ENCODE data around the gene PRELID3B. TPM values are rescaled to one million over a fixed set of nuclear protein-coding genes. Genes with fewer than 3 reads are reported as not detected.
A peak's percentile ranks its signal among the peaks of the same experiment; 100 is the strongest.

Gene PRELID3B
- total RNA-seq, 4 donors from 2014 or later, result 35.1 to 60.8 (median 40.0) TPM

DNA sequence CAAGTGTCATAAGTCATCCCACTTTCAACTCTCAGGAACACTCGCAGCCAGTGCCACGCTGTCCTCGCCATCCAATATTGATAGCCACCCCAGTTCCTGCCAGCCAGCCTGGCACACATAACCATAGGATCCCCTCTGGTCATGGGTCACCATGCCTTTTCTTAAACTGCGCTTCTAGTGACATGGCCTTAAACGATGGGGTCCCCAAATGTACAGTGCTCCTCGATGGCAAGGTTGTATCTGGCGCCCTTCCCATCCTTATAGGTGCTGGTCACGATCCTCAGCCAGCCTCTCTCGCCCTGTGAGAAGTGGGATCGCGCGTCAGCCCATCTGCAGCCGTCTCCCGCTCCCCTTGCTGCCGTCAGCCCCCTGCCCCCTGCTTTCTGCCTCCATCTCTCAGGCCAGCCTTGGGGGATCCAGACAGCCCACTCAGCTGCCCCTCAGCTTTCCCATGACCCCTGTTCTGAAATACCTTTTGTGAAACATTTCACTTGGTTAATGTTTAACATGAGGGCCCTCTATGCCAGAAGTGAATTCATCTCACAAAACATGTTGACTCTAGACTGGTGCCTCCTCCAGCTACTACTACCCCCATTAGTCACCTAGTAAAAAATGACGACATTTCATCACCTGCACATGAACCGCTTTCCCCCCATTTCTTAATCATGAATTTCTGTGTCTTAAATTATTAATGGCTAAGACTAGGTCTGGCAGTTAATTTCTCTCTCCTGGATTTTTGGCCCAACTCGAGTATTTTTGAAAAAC, 46.9 kb downstream of the PRELID3B start:
- TF ChIP-seq POLR2A (IDR thresholded peaks at IDR 0.05), result no peak
- TF ChIP-seq EP300 (IDR thresholded peaks at IDR 0.05), result no peak
- no peak for TF ChIP-seq POLR2AphosphoS5 (IDR thresholded peaks at IDR 0.05)
- no peaks in the 10 kb centered on the region for H3K27me3 ChIP-seq
- peaks cover 0 to 100% of the 10 kb centered on the region in 2 donors for H3K36me3 ChIP-seq
- H3K27ac ChIP-seq, result no peak overlapping the region
- no peaks in the 10 kb centered on the region for H3K9me3 ChIP-seq
- 75 to 89% methylated on average over 4 to 16 of the region's 18 CpGs for WGBS, 2 donors (ENCODE audit: low coverage in 1 of 2)
- no peak for ATAC-seq
- H3K4me3 ChIP-seq, result no peak overlapping the region
- H3K4me1 ChIP-seq, result peaks cover 0 to 8% (median 0%) of the 10 kb centered on the region in 3 donors

DNA sequence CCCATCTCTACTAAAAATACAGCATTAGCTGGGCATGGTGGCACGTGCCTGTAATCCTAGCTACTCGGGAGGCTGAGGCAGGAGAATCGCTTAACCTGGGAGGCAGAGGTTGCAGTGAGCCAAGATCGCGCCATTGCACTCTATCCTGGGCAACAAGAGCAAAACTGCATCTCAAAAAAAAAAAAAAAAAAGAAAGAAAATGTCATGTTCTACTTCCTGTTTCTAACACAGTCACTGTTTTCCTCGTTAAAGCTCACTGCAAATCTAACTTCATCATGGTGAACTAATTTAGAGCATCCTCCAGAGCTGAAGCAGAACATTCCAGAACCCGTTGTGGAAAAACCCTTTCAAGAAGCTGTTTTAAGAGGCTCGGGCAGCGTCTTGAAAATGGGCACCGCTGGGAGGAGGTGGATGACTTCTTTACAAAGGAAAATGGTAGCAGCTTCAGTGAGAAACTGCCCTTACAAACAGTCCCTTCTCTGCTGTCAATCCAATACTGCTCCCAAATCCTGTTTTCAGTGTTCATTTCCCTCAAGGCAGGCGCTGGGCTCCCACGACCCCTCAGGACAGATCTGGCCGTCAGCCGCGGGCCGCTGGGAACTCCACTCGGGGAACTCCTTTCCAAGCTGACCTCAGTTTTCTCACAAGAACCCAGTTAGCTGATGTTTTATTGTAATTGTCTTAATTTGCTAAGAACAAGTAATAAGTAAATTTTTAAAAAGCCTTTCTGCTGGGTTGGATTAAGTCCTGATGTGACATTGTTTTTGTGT, 48.0 kb downstream of the PRELID3B start:
- no peaks in the 10 kb centered on the region for H3K27me3 ChIP-seq
- peaks cover 0 to 100% of the 10 kb centered on the region in 2 donors for H3K36me3 ChIP-seq
- no peak for TF ChIP-seq POLR2A (IDR thresholded peaks at IDR 0.05)
- TF ChIP-seq EP300 (IDR thresholded peaks at IDR 0.05), result no peak
- TF ChIP-seq POLR2AphosphoS5 (IDR thresholded peaks at IDR 0.05), result no peak
- TF ChIP-seq, protein P1, sequence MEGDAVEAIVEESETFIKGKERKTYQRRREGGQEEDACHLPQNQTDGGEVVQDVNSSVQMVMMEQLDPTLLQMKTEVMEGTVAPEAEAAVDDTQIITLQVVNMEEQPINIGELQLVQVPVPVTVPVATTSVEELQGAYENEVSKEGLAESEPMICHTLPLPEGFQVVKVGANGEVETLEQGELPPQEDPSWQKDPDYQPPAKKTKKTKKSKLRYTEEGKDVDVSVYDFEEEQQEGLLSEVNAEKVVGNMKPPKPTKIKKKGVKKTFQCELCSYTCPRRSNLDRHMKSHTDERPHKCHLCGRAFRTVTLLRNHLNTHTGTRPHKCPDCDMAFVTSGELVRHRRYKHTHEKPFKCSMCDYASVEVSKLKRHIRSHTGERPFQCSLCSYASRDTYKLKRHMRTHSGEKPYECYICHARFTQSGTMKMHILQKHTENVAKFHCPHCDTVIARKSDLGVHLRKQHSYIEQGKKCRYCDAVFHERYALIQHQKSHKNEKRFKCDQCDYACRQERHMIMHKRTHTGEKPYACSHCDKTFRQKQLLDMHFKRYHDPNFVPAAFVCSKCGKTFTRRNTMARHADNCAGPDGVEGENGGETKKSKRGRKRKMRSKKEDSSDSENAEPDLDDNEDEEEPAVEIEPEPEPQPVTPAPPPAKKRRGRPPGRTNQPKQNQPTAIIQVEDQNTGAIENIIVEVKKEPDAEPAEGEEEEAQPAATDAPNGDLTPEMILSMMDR (IDR thresholded peaks at IDR 0.05), result no peak
- H3K4me3 ChIP-seq, result no peak overlapping the region
- H3K27ac ChIP-seq, result peak overlapping the region in 1 of 4 donors; percentile 16
- WGBS, 2 donors (ENCODE audit: low coverage in 1 of 2), result 64 to 81% methylated on average over 13 to 14 of the region's 17 CpGs
- no peak for ATAC-seq
- peaks cover 0 to 8% (median 0%) of the 10 kb centered on the region in 3 donors for H3K4me1 ChIP-seq
- no peaks in the 10 kb centered on the region for H3K9me3 ChIP-seq

DNA sequence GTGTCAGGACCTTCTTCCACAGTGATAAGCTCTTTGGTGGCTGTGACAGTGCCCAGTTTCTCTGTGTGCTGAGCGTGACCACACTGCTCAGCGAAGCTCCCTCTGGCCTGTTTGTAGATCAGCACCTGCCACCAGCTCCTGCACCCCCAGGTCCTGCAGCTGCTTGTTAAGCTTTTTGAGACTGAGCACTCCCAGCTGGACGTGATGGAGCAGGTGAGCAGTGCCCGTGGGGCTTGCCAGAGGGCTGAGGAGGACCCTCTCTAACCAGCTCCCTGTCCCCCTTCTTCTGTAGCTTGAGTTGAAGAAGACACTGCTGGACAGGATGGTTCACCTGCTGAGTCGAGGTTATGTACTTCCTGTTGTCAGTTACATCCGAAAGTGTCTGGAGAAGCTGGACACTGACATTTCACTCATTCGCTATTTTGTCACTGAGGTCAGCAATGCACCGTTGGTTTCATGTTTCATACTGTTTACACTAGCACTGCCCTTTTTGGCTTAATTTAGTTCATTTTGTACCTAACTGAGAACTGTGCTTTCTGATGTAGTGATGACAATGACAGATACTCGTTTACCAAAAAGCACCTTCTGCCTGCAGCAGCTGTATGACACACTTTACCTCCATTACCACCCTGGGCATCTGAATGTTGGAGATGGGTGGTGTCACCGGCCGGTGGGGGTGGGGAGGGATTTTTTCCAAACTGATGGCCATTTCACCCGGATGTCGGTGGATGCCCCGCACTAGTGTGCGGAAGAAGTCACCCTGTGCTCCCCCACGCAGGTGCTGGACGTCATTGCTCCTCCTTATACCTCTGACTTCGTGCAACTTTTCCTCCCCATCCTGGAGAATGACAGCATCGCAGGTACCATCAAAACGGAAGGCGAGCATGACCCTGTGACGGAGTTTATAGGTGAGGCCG, 49.0 kb downstream of the PRELID3B start:
- Histone ChIP-seq H3K27ac (no peak overlapping the region), H3K36me3 (peaks cover 0 to 100% of the 10 kb centered on the region in 2 donors), H3K4me1 (peaks cover 0 to 8% (median 0%) of the 10 kb centered on the region in 3 donors), H3K9me3 (no peaks in the 10 kb centered on the region), H3K4me3 (no peak overlapping the region), H3K27me3 (no peaks in the 10 kb centered on the region)
- no peak for ATAC-seq
- TF ChIP-seq EP300 (IDR thresholded peaks at IDR 0.05) (no peak), POLR2AphosphoS5 (IDR thresholded peaks at IDR 0.05) (no peak), POLR2A (IDR thresholded peaks at IDR 0.05) (no peak)
- TF ChIP-seq, protein P1 (IDR thresholded peaks at IDR 0.05), result no peak
- 78 to 79% methylated on average over 7 to 13 of the region's 23 CpGs for WGBS, 2 donors (ENCODE audit: low coverage in 1 of 2)

DNA sequence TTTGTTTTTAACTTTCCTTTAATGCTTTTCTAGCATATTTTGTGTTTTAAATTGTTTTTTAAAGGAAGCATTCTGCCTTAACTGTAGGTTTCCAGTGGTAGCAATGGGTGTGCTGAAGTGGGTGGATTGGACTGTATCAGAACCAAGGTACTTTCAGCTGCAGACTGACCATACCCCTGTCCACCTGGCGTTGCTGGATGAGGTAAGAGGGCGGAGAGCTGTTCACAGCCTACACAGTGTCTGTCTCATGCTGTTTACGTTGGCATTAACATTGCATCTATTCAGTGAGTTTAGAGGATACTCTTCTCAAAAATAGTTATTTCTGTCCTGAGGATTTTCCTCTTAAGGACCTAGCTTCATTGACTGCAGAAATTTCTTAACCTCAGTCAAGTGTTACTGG, 49.7 kb downstream of the PRELID3B start:
- H3K27ac ChIP-seq, result no peak overlapping the region
- 86% methylated on average over 1 of the region's 3 CpGs; no CpG with 5 or more reads in 1 of the 2 donors for WGBS, 2 donors (ENCODE audit: low coverage in 1 of 2)
- ATAC-seq, result no peak

More for the DNA sequence above, 49.7 kb downstream of the PRELID3B start:
- peaks cover 0 to 100% of the 10 kb centered on the region in 2 donors for H3K36me3 ChIP-seq
- no peak overlapping the region for H3K4me3 ChIP-seq
- no peaks in the 10 kb centered on the region for H3K27me3 ChIP-seq
- peaks cover 0 to 8% (median 0%) of the 10 kb centered on the region in 3 donors for H3K4me1 ChIP-seq
- H3K9me3 ChIP-seq, result no peaks in the 10 kb centered on the region
- TF ChIP-seq POLR2A (IDR thresholded peaks at IDR 0.05) (no peak), POLR2AphosphoS5 (IDR thresholded peaks at IDR 0.05) (no peak), EP300 (IDR thresholded peaks at IDR 0.05) (no peak)
- TF ChIP-seq, protein P1 (IDR thresholded peaks at IDR 0.05), result no peak

All from gastroesophageal sphincter (tissue), 4 donors.